ENCODE measurements around the gene STRIP2.
"Not testable (repeated sequence)": the region's sequence is repeated elsewhere in the genome, so short reads cannot be mapped to it uniquely, and the experiment has no call there.

Gene STRIP2

DNA sequence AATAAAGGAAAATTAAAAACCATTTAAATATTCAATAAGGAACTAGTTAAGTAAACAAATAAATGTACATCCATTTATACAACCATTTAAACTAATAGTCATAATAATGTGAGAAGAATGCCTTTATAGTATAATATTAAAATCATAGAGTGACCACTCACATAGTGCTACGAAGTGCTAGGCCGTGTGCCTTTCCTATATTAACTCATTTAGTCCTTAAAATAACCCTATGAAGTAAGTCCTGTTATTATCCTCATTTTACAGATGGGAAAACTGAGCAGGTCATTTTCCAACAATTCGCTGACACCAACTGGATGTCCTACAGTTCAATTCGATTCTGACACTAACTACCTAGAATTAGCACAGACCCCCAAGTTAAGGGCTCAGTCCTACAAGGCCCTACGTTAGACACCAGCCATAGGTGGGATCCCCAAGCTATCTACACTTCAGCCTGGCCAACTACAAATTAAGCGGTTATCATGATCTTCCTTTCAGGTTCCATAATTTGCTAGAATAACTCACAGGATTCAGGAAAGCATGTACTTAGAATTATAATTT, 4.1 kb downstream of the STRIP2 start:
- Mint-ChIP-seq H3K27me3 (ENCODE audit: low read depth) (peaks cover 24% of the 10 kb centered on the region), H3K4me1 (peaks cover 10% of the 10 kb centered on the region), H3K4me3 (no peak overlapping the region), H3K27ac (no peak overlapping the region), H3K9me3 (no peaks in the 10 kb centered on the region), H3K36me3 (ENCODE audit: low read depth) (no peaks in the 10 kb centered on the region)
- TF ChIP-seq, protein P1, sequence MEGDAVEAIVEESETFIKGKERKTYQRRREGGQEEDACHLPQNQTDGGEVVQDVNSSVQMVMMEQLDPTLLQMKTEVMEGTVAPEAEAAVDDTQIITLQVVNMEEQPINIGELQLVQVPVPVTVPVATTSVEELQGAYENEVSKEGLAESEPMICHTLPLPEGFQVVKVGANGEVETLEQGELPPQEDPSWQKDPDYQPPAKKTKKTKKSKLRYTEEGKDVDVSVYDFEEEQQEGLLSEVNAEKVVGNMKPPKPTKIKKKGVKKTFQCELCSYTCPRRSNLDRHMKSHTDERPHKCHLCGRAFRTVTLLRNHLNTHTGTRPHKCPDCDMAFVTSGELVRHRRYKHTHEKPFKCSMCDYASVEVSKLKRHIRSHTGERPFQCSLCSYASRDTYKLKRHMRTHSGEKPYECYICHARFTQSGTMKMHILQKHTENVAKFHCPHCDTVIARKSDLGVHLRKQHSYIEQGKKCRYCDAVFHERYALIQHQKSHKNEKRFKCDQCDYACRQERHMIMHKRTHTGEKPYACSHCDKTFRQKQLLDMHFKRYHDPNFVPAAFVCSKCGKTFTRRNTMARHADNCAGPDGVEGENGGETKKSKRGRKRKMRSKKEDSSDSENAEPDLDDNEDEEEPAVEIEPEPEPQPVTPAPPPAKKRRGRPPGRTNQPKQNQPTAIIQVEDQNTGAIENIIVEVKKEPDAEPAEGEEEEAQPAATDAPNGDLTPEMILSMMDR (IDR thresholded peaks at IDR 0.05; ENCODE audit: unreplicated experiment in 3 of 3): no peak

DNA sequence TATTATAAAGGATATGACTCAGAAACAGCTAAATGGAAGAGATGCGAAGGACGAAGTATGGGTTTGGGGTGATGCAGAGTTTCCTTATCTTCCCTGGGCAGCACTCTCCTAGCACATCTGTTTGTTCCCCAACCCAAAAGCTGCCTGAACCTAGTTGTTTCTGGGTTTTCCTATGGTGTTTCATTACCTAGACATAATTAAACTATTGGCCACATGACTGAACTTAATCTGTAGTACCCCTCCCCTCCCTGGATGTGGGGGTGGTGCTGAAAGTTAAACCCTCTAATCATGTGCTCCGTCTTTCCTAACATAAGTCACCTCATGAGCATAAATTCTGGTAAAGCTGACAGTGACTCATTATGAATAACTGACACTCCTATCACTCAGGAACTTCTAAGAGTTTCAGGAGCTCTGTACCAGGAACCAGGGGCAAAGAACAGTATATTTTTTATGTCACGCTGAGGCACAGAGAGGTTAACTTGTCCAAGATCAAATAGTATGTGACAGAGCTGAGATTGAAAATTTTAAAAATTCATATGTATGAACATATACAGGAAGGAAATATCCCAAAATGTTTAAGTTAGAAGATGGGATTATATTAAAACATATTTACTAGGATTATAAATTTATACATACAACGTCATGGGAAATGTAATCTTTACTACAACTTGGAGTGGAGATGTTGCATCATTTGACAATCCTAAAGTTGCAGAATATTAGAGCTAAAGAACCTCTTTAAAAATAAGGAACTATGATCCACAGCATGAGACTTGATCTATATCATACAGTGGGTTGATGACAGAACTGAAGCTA, 4.8 kb downstream of the STRIP2 start:
- Mint-ChIP-seq H3K9me3 (no peaks in the 10 kb centered on the region), H3K27ac (no peak overlapping the region), H3K27me3 (ENCODE audit: low read depth) (peaks cover 17% of the 10 kb centered on the region), H3K4me1 (peaks cover 13% of the 10 kb centered on the region), H3K4me3 (no peak overlapping the region), H3K36me3 (ENCODE audit: low read depth) (no peaks in the 10 kb centered on the region)
- TF ChIP-seq, protein P1 (IDR thresholded peaks at IDR 0.05; ENCODE audit: unreplicated experiment in 3 of 3): no peak

- H3K9me3 Mint-ChIP-seq: no peaks in the 10 kb centered on the region
- H3K27me3 Mint-ChIP-seq (ENCODE audit: low read depth): peaks cover 14% of the 10 kb centered on the region
- H3K4me1 Mint-ChIP-seq: peaks cover 11% of the 10 kb centered on the region
- H3K27ac Mint-ChIP-seq: no peak overlapping the region
- H3K4me3 Mint-ChIP-seq: no peak overlapping the region
- TF ChIP-seq, protein P1 (IDR thresholded peaks at IDR 0.05; ENCODE audit: unreplicated experiment in 3 of 3): no peak
- peaks cover under 1% of the 10 kb centered on the region for H3K36me3 Mint-ChIP-seq (ENCODE audit: low read depth)
Measured at GRCh38 chr7:129439963-129440625, 5.9 kb downstream of the STRIP2 start.

DNA sequence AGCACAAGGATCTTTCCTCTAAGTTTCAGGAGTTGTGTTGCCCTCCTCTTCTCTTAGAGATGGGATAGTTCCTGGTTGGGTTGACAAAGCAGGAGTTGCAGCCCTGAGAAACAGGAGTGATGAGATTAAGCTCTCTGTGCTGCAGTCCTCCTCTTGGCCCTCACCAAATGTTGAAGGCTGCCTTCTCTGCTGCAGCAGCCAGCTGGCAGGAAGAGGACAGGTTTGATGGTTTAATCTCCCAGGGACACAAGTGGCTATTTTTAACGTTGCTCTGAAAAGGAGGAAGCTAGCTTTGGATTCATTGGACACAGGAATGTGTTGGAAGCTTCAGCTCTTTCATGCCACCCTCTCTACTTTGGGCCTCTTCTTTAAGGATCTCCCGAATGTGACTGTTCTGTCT, 9.4 kb downstream of the STRIP2 start:
- Mint-ChIP-seq H3K9me3 (peaks cover 3% of the 10 kb centered on the region), H3K36me3 (ENCODE audit: low read depth) (peaks cover 26% of the 10 kb centered on the region)

DNA sequence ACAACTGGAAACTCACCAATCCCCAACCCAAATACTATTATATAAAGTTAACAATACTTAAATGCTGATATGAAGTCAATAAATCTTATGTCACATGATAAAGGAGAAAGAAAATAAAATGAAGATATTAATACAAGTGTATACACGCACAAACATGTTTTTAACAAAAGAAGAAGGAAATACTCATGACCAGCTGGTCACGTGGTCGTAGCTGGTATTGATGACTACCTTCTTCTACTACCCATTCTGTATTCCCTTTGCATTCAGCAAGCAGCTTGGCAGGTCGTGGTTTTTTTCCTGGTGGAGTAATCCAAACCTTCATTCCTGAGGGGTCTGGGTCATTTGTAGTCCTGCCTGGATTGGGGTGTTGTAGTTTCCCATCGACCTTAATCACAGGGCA, 10.5 kb downstream of the STRIP2 start:
- Mint-ChIP-seq H3K36me3 (ENCODE audit: low read depth) (peaks cover 38% of the 10 kb centered on the region), H3K9me3 (peaks cover 13% of the 10 kb centered on the region)
- not testable (repeated sequence) for H3K4me1 Mint-ChIP-seq; H3K27ac Mint-ChIP-seq; H3K4me3 Mint-ChIP-seq; H3K27me3 Mint-ChIP-seq (ENCODE audit: low read depth)

More for the DNA sequence above, 9.4 kb downstream of the STRIP2 start:
- TF ChIP-seq, protein P1 (IDR thresholded peaks at IDR 0.05; ENCODE audit: unreplicated experiment in 3 of 3): no peak
- Mint-ChIP-seq H3K4me1 (peaks cover 8% of the 10 kb centered on the region), H3K27ac (no peak overlapping the region), H3K27me3 (ENCODE audit: low read depth) (peaks cover under 1% of the 10 kb centered on the region), H3K4me3 (no peak overlapping the region)

DNA sequence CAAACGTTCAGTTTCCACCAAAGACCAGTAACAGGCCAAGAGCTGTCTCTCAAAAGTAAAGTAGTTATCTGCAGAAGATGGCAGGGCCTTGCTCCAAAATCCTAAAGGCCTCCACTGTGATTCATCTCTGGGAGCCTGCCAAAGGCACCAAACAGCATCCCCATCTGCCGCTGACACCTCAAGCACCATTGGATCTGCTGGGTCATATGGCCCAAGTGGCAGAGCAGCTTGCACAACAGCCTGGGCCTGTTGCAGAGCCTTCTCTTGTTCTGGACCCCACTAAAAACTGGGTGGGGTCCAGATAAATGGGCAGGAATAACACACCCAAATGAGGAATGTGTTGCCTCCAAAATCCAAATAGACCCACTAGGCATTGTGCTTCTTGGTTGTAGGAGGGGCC, 12.7 kb downstream of the STRIP2 start:
- H3K36me3 Mint-ChIP-seq (ENCODE audit: low read depth): peaks cover 48% of the 10 kb centered on the region
- not testable (repeated sequence) for H3K4me3 Mint-ChIP-seq; H3K27me3 Mint-ChIP-seq (ENCODE audit: low read depth); H3K27ac Mint-ChIP-seq; H3K4me1 Mint-ChIP-seq
- peaks cover 15% of the 10 kb centered on the region for H3K9me3 Mint-ChIP-seq

DNA sequence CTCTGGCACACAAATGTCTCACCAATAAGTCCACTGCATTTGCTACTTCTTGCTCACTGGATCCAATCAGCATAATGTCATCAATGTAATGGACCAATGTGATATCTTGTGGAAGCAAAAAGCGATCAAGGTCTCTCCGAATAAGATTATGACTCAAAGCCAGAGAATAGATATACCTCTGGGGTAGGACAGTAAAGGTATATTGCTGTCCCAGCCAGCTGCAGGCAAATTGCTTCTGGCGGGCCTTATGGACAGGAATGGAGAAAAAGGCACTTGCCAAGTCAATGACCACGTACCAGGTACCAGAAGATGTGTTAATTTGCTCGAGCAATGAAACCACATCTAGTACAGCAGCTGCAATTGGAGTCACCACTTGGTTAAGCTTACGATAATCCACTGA, 13.2 kb downstream of the STRIP2 start:
- Mint-ChIP-seq H3K9me3 (peaks cover 15% of the 10 kb centered on the region), H3K36me3 (ENCODE audit: low read depth) (peaks cover 48% of the 10 kb centered on the region)
- H3K4me3 Mint-ChIP-seq; H3K27ac Mint-ChIP-seq; H3K4me1 Mint-ChIP-seq; H3K27me3 Mint-ChIP-seq (ENCODE audit: low read depth): not testable (repeated sequence)

DNA sequence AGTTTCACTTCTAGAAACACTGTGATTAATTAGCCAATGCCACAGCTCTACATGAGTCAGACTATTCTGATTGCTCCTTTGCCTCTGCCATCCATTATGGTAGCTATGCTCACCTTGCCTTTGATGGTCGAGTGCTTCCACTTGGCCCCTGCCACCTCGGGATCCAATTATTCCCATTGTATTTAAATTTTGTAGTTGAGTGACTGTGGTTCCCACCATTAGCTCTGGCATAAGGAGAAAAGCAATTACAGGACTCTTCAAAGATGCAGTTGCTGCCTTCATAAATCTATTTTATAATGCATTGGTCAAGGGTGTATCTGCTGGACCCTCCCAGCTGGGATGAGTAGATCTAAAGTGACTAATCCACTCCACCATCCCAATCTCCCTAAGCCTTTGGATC, 14.4 kb downstream of the STRIP2 start:
- Mint-ChIP-seq H3K9me3 (peaks cover 15% of the 10 kb centered on the region), H3K36me3 (ENCODE audit: low read depth) (peaks cover 53% of the 10 kb centered on the region)
- not testable (repeated sequence) for H3K4me3 Mint-ChIP-seq; H3K4me1 Mint-ChIP-seq; H3K27ac Mint-ChIP-seq; H3K27me3 Mint-ChIP-seq (ENCODE audit: low read depth)
